HG03039 (cell line): ENCODE data around the gene GOLGA6L22.
"Not testable (repeated sequence)": the region's sequence is repeated elsewhere in the genome, so short reads cannot be mapped to it uniquely, and the experiment has no call there.

ENCODE experiments used
- ATAC-seq: cut with Tn5 transposase; IDR thresholded peaks from one replicate; pipeline ENCODE4 v1.9.1; 2021; ENCODE audit warnings: mild to moderate bottlenecking, moderate library complexity; ENCODE audit not compliant: unreplicated experiment

The GOLGA6L22 gene, protein sequence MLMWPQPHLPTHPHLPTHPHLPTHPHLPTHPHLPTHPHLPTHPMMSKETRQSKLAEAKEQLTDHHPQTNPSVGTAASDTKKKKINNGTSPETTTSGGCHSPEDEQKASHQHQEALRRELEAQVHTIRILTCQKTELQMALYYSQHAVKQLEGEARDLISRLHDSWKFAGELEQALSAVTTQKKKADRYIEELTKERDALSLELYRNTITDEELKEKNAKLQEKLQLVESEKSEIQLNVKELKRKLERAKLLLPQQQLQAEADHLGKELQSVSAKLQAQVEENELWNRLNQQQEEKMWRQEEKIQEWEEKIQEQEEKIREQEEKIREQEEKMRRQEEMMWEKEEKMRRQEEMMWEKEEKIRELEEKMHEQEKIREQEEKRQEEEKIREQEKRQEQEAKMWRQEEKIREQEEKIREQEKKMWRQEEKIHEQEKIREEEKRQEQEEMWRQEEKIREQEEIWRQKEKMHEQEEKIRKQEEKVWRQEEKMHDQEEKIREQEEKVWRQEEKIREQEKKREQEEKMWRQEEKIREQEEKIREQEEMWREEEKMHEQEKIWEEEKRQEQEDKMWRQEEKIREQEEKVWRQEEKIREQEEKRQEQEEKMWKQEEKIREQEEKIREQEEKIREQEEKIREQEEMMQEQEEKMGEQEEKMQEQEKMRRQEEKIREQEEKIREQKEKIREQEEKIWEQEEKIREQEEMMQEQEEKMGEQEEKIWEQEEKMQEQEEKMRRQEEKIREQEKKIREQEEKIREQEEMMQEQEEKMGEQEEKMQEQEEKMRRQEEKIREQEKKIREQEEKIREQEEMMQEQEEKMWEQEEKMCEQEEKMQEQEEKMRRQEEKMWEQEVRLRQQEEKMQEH

GRCh38 chr15:22458603-22459002 is at the start of gene GOLGA6L22:
GOLGA6L22 (plus strand) TSS chr15:22458903; CDS start chr15:22458994, 91 bp downstream.
- not testable (repeated sequence) for ATAC-seq

- ATAC-seq, result not testable (repeated sequence)
Observed at GRCh38 chr15:22417288-22417687, 41.4 kb upstream of the GOLGA6L22 start.

GRCh38 chr15:22417795-22418194 is 40.9 kb upstream of the GOLGA6L22 start:
- ATAC-seq, result not testable (repeated sequence)

GRCh38 chr15:22418212-22418611 is 40.5 kb upstream of the GOLGA6L22 start:
- not testable (repeated sequence) for ATAC-seq

GRCh38 chr15:22418666-22419065 is 40.0 kb upstream of the GOLGA6L22 start:
- ATAC-seq, result not testable (repeated sequence)

GRCh38 chr15:22420340-22420739 is 38.4 kb upstream of the GOLGA6L22 start:
- not testable (repeated sequence) for ATAC-seq

- not testable (repeated sequence) for ATAC-seq
Observed at GRCh38 chr15:22429426-22429825, 29.3 kb upstream of the GOLGA6L22 start.

DNA sequence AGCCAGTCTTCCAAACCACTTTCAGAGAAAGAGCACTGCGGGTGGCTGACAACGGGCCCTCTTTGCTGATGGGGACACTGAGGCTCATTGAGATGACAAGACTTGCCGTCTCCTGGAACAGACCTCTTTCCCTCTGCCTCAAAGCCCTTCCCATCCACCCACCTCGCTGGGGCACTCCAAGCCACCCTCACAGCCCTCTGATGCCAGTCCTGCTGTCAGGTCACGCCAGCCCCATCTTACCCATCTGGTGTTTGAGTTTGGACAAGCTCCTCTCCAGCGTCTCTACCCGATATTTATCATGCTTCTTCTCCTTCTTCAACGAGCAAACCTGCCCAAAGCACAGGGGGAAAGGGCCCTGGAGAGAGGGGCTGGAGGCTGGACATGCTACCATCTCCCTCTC is 27.0 kb upstream of the GOLGA6L22 start:
- not testable (repeated sequence) for ATAC-seq

- ATAC-seq, result not testable (repeated sequence)
Observed at GRCh38 chr15:22494490-22495113, 35.9 kb downstream of the GOLGA6L22 start.

GRCh38 chr15:22497200-22497599 is 38.5 kb downstream of the GOLGA6L22 start:
- ATAC-seq, result not testable (repeated sequence)

DNA sequence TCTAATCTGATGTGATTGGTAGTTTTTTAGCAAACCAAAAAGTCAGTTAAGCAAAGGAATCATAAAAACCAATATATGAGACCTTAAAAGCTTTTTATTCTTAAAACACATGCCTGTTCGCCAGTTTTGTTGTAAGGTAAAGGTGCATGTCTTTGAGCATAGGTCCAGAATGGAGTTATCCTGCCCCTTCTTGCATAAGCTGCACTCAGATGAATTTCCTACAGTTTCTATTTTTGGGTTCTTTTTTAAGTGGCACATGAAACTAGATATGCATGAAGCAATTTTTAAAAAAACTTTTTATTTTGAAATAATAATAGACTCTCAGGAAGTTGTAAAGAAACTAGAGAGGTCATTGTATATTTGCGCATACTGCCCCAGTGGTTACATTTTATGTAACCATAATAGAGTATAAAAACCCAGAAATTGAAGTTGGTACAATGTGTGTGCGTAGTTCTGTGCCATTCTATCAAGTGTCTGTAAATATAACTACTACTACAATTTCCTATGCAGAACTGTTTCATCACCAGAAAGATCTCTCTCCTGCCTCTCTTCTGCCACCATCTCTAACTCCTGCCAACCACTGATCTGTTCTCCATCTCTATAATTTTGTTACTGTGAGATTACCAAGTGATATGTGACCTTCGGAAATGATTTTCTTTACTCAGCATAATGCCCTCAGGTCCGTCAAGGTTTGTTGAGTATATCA is 39.7 kb downstream of the GOLGA6L22 start:
- ATAC-seq, result not testable (repeated sequence)

- ATAC-seq, result not testable (repeated sequence)
Observed at GRCh38 chr15:22502272-22502671, 43.6 kb downstream of the GOLGA6L22 start.

GRCh38 chr15:22506959-22507358 is 48.3 kb downstream of the GOLGA6L22 start:
- ATAC-seq, result not testable (repeated sequence)

- ATAC-seq, result not testable (repeated sequence)
Observed at GRCh38 chr15:22516140-22516539, 57.4 kb downstream of the GOLGA6L22 start.
